ENCODE results near the gene OBSL1.

OBSL1 gene

DNA sequence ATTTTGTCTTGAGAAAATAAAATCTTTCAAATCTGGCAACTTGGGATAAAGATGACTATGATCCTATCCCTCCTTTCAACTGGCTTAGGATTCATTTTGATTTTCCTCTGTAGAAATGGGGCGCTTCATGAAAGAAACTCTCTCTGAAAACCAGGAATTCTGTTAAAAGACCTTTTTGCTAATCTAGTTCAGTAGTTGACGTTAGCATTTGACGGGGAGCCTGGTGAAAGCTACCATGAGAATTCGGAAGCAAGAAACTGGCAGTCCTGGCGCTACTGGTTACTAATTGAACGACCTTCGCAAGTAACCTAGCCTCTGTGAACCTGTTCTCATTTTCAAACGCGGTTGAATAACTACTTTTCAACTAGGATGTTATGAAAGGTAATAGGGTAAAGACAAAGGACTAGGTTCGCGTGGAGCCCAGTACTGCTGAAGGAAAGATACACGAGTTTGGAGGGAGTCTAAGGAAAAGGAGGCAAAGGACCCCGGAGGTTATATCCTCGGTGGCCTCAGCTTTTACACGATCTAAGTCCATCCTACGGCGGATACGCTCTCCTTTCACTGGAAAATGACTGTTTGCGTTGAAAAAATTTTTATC, 25.7 kb upstream of the OBSL1 start:
- FAIRE-seq = no peak

DNA sequence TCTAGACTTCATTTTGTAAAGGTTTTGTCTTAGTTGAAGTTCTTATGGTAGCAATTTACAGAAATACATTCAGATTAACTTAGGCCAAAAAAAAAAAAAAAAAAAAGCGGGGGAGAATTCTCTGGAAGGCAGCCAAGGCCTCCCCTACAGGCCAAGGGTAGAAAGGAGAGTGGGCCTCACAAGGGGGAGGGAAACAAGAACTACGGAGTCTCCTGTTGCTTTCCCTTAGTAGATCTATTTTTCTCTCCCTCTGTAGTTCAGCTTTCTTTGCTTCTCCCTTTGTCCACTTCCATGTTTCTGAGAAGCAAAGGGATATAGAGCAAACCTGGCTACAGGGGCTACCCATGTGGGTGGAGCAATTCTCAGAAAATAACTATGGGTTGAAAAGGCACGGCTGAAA, 23.9 kb upstream of the OBSL1 start:
- FAIRE-seq = no peak

DNA sequence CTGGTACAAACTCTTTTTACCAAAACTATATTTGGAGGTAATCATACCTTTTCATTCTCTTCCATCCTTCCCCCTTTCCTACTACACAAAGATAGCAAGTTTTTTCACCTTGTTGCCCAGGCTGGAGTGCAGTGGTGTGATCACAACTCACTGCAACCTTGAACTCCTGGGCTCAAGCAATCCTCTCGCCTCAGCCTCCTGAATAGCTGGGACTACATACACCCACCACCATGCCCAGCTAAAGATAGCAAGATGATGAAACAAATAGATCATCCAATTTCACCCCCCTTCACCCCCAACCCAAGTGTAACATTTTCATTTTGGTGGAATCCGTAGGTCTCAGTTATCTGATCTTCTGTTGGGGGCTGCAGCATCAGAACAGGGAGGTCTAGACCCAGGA, 21.8 kb upstream of the OBSL1 start:
- no peak for FAIRE-seq

DNA sequence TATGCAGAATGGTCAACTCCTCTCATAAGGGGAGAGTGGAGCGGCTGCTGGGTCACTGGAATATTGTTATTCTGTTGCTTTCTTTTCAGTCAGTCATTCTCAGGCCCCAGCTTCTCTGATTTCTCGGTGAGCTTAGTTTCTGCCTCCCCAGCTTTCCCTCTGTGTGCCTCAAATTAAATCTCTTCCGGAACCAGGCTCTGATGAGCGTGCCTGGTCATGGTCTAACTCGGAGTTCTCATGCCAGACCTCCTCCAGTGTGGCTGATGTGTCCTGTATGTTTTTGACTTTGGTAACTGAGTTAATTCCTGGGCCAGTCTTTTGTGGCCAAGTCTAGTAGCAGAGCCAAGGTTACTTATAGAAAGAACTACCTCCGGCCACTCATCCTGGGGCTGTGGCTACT, 21.4 kb upstream of the OBSL1 start:
- FAIRE-seq = no peak

DNA sequence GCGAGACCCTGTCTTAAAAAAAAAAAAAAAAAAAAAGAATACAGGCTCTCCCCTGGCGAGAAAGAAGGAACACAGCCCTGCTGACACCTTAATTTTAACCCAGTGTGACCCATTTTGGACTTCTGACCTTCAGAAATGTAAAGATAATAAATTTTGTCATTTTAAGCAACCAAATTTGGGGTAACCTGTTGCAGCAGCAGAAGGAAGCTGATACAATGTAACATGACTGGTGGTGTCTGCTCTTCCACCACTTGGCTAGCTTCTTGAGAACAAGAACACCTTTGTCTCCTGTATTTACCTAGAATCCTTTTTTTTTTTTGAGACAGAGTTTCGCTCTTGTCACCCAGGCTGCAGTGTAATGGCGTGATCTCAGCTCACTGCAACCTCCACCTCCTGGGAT, 19.8 kb upstream of the OBSL1 start:
- no peak for FAIRE-seq

DNA sequence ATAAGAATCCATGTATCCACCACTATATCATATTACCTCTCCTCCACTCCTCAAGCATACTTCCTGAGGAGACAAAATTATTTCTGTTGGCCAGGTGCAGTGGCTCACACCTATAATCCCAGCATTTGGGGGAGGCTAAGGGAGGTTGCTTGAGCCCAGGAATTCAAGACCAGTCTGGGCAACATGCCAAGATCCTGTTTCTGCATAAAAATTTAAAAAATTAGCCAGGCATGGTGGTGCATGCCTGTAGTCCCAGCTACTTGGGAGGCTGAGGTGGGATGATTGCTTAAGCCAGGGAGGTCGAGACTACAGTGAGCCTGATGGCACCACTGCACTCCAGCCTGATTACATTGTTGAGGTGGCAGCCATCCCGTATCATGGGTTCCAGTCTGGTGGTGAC, 10.0 kb upstream of the OBSL1 start:
- no peak for FAIRE-seq

DNA sequence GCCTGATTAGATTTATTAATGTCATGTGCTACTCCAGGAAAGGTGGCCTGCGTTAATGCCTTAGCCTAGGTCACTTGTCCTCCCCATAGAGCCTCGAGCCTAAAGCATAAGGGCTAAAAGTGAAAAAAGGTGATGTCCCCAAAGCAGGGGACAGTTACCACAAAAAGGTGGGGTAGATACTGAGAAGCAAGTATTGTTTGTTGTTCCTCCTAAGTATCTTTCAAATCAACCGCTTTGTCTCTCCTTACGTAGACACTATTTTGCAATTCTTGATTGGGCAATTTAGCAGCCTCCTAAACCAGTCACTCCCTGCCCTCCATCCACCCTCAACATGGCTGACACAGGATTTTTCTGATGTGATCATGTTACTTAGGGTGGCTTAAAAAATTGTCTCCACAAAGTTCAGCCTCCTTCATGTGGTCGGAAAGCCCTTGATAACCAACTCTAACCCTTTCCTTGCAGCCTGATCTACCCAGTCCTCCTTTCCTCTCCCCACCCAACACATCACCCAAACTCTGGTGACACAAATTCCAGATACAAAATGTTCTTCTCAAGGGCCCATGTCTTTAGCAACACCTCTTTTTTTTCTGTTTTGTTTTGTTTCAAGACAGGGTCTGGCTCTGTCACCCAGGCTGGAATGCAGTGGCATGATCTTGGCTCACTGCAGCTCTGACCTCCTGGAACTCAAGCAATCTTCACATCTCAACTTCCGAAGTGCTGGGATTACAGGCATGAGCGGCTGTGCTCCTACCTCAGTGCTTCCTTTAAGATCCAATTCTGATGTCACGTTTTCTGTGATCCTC, 7.7 kb upstream of the OBSL1 start:
- FAIRE-seq = no peak

DNA sequence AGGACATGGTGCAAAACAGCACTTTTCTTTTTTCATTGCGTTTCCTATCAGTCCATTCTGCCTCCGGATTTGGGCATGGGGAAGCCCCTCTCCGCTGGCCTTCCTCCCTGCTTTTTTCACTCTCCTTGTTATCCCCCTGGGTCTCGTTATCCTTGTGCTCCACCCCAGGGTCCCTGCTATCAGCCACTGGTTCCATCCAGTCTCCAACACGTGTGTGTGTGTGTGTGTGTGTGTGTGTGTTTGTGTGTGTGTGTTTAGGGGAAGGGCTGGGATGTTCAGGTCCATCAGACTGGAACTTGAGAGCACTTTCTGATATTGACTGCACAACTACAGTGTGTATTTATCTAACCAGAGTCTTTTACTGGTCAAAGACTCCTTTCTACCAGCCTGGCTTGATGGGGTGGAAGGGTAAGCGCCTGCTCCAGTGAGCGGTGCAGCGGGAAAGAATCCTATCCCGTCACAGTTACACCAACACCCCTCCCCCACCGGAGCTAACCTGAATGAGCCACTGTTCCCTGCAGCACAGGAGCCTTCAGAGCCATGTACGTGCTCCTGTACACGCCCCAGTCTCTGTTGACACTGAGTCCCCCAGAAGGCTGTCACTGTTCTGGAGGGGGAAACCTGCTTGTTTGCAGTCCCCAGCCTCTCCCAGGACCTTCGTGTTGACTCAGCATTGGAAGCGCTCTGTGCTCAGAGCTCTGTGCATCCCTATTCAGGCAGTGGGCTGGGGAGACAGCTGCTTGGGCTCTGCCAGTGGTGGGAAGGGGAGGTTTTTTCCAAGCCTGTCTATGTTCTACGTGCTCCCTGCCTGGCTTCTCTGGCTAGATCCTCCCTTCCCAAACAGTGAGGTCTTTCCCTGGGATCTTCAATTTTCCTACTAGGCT, 5.4 kb upstream of the OBSL1 start:
- no peak for FAIRE-seq

DNA sequence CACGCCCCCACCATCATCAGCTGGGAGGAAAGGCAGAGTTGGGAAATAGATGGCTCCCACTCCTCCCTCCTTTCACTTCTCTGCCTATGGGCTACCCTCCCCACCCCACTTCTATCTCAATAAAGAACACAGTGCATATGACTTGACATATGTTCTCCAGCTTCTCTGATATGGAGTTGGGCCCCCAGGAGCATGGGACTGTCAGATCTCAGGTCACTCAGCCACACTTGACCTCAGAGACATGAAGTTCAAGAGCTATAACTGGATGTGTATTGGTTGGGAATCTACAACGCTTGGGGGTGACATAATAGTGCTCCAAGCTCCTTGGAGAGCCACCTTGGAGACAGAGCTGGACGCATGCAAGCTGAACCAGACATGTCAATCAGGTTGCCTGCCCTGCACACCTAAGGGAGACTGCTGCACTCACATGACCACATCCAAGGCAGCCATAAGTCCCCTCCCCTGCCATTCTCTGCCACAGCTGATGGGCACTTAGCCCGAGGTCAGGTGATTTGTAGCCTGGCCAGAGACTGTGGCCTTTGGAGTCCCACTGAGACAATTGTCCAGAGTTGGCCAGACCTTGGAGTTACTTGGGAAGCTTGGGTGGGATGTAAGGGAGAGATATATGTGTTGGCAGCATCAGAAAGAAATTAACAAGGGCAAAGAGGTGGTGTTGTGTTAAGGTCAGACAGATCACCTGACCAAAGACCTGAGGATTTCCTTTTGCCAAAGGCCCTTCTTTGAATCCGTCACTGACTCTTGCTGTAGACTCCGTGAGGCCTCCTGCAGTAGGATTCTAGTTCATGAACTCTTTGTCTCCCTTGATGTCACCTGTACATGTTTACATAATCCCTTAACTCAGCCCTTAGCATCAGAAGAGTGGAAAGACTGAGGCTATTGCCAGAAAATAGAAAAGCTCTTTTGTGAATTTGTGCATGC, 4.5 kb upstream of the OBSL1 start:
- FAIRE-seq = no peak

DNA sequence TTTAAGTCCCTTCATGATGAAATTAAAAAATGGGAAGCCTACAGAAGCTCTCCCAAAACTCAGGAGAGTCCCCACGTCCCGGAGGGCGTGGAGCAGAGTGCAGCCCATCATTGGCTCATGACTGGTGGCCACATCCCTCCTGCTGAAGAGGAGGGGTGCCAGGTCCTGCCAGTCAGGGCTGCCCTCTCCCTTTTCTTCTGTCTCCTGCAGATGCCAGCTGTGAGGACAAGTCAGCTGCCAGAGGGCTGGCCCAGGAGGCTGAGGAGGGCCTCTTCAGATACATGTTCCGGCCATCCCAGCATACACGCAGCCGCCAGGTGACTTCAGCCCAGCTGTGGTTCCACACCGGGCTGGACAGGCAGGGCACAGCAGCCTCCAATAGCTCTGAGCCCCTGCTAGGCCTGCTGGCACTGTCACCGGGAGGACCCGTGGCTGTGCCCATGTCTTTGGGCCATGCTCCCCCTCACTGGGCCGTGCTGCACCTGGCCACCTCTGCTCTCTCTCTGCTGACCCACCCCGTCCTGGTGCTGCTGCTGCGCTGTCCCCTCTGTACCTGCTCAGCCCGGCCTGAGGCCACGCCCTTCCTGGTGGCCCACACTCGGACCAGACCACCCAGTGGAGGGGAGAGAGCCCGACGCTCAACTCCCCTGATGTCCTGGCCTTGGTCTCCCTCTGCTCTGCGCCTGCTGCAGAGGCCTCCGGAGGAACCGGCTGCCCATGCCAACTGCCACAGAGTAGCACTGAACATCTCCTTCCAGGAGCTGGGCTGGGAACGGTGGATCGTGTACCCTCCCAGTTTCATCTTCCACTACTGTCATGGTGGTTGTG, 3.4 kb upstream of the OBSL1 start:
- no peak for FAIRE-seq

DNA sequence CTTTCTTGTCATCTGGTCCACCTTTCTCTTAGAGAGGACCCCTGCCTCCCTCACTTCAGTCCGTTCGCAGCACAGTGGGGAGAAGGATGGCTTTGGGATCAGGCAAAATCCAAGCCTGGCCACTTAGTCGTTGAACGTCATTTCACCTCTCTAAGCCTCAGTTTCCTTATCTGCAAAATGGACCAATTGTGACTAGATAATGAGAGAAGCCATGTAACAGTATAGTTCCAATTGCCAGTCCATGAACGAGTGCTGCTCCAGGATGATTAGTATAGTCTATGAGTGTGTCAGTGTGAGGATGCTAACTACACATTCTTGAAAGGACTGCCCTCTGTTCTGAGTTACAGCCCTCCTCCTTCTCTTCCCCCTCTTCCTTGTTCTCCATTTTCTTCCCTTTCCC, 1.8 kb upstream of the OBSL1 start:
- no peak for FAIRE-seq

DNA sequence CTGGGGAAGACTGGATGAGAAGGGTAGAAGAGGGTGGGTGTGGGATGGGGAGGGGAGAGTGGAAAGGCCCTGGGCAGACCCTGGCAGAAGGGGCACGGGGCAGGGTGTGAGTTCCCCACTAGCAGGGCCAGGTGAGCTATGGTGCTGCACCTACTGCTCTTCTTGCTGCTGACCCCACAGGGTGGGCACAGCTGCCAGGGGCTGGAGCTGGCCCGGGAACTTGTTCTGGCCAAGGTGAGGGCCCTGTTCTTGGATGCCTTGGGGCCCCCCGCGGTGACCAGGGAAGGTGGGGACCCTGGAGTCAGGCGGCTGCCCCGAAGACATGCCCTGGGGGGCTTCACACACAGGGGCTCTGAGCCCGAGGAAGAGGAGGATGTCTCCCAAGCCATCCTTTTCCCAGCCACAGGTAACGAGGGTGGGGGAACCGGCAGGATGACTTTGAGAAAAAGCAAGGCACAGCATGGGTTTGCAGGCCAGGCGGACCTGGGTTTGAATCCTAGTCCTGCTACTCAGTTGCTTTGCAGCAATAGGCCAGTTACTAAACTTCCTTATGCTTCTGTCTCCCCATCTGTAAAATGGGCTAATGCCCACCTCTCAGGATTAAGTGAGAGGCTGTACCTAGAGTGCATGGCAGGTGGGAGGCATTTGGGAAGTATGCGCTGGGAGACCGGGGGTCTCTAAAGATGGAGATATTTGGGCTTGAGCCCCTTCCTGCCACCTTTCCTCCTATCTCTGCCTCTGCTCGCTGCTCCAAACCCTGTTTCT, 1.1 kb upstream of the OBSL1 start, which contains the start of gene INHA:
Gene INHA, plus strand, starts transcription at position 74 of the 765 bp plus-strand sequence. Its CDS starts 65 bp downstream, at position 139.
- no peak for FAIRE-seq

DNA sequence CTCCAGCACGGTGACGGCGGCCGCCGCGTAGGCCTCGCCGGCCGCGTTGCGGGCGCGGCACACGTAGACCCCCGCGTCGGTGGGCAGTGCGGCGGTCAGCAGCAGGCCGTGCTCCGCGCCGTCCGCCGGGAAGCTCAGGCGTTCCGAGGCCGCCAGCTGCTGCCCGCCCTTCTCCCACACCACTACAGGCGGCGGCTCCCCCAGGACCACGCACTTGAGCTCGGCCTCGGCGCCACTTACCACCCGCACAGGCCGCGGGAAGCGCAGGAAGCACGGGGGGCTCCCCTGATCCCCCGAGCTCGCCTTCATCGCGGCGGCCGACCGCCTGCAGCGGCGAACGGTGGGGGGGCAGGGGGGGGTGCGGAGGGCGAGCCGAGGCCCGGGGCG, 422 bp downstream of the OBSL1 start:
- no peak for FAIRE-seq

DNA sequence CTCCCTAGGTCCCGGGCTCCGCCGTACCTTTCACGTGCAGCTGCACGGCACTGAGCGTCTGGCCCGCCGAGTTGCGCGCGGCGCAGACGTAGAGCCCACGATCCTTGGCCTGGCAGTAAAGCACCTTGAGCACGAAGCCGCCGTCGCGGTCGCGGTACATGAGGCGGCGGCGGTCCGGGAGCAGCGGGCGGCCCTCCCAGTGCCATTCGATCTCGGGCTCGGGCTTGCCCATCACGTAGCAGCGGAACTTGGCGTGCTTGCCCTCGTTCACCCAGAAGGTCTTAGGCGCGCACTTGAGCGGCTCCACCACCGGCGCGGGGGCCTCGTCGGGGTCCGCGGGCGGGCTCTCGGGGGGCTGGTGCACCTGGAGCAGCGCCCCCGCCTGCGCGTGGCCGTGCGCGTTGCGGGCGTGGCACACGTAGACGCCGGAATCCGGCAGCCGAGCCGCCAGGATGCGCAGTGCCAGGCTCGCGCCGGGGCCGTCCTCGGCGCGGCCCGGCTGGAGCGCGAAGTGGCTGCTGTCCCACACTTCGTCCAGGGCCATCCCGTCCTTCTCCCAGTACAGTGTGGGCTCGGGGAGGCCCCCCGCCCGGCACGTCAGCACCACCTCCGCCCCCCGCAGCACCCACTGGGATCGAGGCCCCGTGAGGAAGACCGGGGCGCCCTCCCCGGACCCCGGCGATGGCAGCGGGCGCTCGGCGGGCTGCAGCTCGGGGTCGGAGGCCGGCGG, 980 bp downstream of the OBSL1 start:
- FAIRE-seq = no peak

DNA sequence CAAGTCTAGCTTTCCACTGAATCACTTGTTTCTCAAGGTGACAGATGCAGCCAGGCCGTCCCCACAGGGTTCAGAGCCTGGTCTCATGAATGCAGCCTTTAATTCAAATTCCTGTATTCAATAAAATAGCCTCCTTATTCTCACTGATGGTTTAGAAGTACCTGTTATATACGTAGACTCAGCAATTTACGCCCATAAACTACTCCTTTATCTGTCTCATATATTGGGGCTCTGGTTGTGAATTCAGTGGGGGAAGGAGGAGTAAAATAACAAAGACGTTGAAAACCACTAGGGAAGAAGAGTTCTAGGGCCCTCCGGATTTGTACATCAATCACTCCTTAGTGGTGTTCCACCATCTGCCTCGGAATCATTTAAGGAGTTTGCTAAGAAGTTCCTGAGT, 1.7 kb downstream of the OBSL1 start:
- no peak for FAIRE-seq

DNA sequence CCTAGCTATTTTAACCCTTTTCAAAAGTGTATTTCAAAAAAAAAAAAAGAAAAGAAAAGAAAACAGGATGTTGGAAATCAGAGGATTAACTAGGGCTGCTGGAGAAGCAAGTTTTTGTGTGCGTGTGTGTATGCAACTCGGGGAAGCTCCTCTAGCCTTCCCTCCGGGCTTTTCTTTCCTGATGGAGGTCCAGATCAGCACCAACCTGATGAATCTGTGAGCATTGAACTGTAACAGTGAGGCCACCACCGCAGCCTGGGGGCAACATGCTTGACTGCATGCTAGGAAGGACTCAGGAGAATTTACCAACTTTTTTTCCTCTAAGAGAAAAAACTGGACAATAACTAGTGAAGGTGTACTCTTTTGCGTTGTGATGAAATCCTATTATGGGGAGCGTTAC, 2.3 kb downstream of the OBSL1 start:
- no peak for FAIRE-seq

DNA sequence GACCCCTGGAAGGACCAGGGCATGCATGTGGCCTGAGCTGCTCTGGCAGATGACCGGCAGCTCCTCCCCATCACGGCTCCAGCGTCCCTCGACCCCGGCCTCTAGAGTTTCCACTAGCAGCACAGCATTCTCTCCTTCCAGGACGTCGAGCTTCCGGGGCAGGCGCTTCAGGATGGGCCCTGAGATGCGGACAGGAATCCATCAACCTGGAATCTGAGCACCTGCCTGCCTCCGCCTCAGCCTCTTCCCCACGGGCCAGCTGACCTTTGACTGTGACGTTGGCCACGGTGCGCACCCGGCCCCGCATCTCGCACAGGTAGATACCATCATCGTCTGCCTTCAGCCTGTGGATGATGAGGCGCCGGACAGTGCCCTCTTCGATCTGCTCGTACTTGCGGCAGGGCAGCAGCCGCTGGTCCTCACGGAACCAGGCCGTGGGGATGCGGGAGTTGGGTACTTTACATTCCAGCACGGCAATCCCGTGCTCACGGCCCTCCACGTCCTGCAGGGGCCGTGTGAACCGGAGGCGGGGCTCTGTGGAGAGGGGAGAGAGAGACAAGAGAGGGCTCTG, 3.5 kb downstream of the OBSL1 start:
- FAIRE-seq = no peak

DNA sequence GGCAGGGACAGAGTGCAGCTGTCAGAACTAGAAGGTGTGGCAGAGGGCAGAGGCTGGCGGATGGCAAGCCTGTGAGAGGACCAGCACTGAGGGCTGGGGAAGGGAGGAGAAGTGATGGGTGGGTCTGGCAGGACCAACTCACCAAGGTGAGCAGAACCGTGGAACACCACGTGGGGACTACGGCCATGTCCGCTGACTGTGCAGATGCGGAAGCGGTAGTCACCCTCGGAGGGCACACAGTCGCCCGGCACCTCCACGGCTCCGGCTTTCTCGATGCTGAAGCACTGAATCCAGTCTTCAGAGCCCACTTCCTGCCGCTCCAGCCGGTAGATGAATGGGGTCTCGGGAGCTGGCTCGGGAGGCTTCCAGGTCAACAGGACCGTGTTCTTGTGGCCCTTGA, 4.2 kb downstream of the OBSL1 start:
- FAIRE-seq = no peak

DNA sequence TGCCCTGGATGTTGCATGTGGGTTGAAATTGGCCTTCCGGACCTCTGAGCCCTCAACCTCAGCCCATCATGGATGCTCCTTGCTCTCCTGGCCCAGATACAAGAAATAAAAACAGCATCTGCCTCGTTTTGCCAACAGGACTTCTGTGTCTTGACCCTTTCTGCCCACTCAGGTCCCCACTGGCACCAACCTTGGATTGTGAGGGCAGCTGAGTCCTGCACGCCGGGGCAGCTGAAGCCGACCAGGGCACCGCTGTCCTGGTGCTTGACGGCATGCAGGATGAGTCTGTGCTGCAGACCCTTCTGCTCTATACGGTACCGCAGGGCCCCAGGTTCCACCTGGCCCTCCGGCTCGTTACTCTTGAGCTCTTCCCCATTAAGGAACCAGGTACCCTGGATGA, 4.7 kb downstream of the OBSL1 start:
- no peak for FAIRE-seq
